ENCODE results near the gene NTSR1.

The NTSR1 gene

DNA sequence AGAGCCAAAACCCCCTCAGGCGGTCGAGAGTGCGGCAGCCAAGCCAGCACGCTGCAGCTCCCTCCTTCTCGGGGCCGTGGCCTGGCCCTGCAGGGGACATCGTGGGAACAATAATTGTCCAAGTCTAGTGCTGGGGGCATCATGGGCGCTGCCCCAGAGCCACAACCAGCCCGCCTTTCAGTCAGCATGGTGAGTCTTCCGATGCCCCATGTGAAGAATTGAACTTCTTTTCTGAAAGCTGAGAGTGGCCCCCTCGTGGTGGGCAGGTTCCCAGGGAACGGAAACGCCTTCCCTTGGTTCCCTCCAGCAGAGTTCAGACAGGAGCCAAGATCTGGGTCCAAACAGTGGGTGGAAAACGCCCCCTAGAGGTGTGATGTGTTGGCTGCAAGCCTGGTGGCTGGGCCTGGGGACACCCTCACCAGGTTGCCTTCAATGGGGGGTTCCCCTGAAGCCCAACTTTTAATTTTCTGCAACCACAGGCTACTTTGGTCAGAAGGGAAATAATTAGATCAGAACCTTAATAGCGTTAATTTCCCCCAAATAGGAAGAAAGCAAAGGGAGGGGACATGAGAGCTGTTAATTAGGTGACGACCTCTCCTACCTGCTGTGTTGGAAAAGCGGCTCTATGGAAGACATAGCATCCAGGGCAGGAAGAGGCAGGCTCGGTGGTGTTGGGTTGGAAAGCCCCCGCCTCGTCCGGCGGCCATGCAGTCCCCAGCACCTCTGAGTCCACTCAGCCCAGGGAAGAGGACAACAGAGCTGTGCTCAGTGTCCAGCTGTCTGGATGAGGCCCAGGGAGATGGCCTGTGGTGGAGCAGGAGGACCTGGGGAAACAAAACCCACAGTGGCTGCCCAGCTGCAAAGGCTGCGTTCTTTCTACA, 82.9 kb downstream of the NTSR1 start:
- peak; percentile 51 for DNase-seq

- no peak for DNase-seq
Observed at GRCh38 chr20:62792182-62792939, 83.7 kb downstream of the NTSR1 start.

GRCh38 chr20:62792940-62793756, 84.5 kb downstream of the NTSR1 start:
- DNase-seq = no peak

- DNase-seq = no peak
Observed at GRCh38 chr20:62793757-62794006, 85.0 kb downstream of the NTSR1 start.

DNA sequence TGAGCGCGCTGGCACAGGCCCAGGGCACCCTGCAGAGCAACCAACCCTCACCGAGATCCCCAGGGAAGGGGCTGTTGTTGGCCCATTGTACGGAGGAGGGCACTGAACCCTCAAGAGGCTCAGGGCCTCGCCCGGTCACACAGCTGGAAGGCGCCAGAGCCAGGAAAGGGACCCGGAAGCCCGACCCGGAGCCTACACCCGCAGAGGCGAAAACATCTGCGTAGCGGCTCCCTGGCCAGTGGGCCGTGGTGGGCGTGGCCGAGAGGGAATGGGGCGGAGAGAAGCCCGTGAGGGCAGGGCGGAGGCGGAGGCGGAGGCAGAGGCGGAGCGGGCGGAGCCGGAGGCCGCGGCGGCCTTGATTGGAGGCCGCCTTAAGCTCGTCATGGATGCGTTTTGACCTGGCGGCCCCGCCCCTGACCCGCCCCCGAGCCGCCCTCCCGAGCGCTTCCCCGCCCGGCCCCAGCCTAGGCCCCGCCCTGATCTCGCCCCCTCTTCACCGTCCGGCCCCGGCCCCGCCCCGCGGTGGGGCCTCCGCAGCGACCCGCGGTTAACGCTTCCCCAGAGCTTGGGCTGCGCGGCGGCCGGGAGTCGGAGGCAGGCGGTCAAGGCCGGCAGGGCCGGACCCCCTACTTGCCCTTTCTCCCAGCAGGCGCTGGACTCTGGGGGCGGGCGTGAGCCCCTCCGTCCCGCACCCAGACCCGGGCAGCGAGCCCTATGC, 85.5 kb downstream of the NTSR1 start:
- DNase-seq = peak; percentile 90

- DNase-seq = peak; percentile 44
Observed at GRCh38 chr20:62795023-62795761, 86.6 kb downstream of the NTSR1 start.

DNA sequence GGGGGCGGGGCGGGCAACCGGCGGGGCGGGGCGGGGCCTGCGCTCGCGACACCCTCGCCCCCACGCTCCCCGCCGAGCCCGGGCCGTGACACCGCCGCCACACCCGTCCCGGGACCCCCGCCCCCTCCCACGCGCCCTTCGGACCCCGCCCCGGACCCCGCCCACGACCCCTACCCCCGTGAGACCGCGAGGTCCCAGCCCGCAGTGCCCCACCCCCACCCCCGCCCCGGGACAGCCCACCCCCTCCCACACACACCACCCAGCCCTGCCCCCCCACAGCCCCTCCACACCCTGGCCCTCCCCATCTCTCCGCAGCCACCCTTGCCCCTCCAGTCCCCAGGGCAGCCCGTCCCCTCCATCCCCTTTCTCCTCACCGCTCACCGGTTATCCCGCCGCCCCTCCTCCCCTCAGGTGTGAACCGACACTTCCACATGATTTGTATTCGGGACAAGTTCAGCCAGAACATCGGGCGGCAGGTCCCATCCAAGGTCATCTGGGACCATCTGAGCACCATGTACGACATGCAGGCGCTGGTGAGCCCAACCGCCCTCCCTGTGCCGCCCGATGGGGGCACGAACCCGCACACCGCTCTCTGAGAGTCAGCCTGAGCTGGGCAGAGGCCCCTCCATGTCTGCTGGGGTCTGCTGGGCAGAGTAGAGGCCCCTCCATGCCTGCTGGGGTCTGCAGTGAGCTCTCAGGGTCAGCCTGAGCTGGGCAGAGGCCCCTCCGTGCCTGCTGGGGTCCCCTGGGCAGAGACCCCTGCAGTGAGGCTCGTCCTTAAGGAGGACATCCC, 88.3 kb downstream of the NTSR1 start:
- no peak for DNase-seq

DNA sequence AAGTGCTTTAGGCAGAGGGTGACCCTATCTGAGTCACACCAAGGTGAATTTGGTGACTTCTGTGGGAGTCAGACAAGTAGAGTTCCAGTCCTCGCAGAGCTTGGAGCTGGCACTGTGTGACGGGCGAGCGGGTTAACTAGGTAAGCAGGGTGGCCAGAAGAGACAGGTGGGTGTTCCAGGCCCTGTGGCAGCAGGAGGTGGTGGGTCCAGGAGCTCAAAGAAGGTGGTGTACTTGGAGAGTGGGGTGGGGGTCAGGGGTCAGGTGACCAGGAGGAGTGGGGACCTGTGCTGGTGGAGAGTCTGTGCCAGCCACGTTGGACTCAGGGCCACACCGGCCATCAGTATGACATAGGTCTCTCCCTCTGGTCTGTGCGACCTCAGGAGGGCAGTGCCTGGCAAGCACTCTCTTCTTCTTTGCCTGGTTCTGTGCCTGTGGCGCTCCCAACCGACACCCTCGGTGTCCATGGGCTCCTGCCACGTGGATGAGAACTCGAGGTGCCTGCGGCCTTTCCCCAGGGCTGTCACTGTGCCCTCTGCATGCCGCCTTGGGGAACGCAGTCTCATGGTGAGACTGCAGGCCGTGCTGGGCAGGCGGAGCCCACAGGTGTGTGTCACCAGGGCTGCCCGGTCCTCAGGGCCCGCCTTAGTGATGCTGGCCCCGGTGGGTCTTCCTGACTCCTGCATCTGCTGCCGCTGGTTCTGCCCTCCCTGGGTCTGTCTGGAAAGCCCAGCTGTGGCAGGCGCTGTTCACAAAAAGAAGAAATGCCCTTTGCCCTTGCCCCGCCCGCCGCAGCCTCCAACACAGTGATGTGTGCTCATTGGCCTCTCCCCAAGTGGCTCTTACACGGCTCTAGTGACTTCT, 89.3 kb downstream of the NTSR1 start:
- DNase-seq = no peak

DNA sequence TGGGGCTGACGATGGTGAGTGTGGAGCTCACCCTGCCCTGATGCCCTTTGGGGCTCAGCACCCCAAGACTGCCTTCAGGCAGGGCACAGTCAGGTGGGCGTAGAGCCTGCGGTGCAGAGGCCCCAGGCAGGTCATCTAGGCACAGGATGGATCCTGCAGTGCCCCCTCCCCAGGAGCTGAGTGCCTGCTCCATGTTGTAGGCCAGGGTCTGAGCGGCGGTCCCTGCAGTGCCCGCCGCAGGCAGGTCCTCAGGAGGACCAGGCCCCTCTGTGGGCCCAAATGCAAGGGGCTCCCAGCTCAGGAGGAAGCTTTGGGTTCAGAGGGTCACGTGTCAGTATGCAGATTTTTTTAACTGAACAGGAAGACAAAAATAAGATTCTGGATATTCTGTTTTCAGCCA, 90.4 kb downstream of the NTSR1 start:
- DNase-seq = no peak

GRCh38 chr20:62799459-62799858, 90.8 kb downstream of the NTSR1 start:
- no peak for DNase-seq

GRCh38 chr20:62799873-62800272, 91.2 kb downstream of the NTSR1 start:
- no peak for DNase-seq

GRCh38 chr20:62800314-62801259, 92.0 kb downstream of the NTSR1 start:
- no peak for DNase-seq

DNA sequence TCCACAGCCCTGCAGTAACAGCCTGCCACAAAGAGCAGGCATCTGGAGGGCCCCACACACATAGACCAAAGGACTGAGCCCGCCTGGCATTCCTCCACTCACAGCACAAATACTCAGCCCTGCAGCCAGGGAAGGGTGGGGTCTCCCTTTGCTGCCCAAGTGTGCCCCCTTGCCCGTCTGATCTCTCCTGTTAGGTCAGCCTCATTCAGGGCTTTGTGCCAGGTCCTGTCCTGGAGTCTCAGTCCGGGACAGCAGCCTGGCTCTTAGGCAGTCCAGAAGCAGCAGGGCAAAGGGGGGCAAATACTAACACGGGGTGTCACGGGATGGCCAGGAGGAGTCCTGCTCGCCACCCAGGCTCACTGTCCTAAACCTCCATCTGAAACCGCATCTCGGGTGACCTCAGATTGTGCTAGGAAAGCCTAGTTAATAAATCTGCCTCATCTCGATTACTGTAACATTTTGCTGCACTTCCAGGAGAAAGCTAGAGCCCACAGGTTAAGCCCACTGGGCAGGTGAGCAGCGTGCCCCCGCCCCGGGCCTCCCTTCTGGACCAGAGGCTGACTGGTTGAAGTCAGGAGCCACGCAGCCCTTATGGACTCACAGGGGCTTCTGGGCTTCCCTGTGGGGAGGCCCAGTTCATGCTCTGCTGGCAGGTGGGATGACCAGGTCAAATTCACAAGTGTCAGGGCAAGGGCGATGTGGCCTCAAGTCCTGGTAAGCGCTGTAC, 92.8 kb downstream of the NTSR1 start:
- no peak for DNase-seq

DNA sequence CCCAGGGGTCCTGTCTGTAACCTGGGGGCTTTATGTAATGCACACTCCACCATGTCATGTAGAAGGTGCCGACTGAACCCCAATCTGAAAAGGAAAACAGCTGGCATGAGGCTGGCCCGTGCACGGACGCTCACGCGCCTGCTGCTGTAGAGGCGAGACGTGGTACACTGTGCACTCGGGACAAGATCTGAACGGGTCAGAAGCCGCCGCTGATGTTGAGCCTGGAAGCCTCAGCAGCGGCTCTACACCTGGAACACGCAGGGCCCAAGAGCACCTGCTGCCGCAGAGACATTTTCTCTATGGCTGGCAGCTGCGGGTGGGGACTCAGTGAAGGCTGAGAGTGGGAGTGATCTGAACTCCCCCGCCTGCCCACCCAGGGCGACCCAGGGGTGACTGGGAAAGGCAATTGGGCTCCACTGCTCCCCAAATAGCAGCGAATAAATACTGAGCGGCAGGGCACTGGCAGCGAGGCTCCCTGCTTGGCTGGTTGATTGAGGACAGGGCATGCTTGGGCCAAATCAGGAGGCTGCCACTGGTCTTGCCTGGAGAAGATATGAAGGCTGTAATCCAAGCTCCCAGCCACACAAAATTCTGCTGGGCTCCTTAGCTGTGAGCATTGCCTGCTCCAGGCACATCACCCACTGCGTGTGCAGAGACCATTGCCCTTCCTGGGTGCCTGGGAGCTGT, 93.5 kb downstream of the NTSR1 start:
- DNase-seq = no peak

GRCh38 chr20:62804021-62804626, 95.5 kb downstream of the NTSR1 start:
- no peak for DNase-seq

GRCh38 chr20:62804627-62805154, 96.1 kb downstream of the NTSR1 start, which contains the start of gene OGFR:
Gene OGFR (plus strand): TSS chr20:62804835. CDS start chr20:62804860, 25 bp downstream.
- DNase-seq = peak; percentile 70
